Thyroid gland (tissue), 4 donors: ENCODE data around the gene ARHGAP15.

Experiments
- POLR2A ChIP-seq, 2 donors: fragments of 450-650 bp; IDR thresholded peaks; one replicate each; pipeline ENCODE4 v1.6.1; 2017; ENCODE audit warnings: antibody characterized with exemption in 2 of 2, mild to moderate bottlenecking in 2 of 2, moderate library complexity in 1 of 2
- TF ChIP-seq, protein P1 (sequence below), 6 experiments: fragments of 200-600 bp in 3 of 6; fragments of 450-650 bp in 3 of 6; sonication (generic) in 3 of 6; IDR thresholded peaks; one replicate each; pipeline ENCODE4 v1.5.1; 2016 to 2019; ENCODE audit warnings: antibody characterized with exemption in 6 of 6, mild to moderate bottlenecking in 2 of 6, inconsistent platforms in 1 of 6, moderate library complexity in 1 of 6

DNA sequence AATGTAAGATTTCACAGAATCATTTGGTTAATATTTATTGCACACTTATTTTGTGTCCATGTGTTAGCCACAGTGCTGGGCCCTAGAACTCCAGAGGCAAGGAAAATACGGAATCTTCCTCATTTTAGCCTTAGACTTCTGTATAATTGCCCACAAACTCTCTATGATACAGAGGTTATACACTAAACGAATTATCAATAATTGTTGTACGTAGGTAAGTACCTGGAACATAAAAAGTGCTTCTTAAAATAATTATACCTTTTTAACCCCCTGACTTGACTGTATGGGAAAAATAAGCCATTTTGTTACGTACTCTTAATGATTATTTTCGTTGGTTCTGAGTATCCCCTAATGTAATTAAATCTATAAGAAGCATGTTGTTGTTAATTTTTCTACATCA lies 119.4 kb downstream of the ARHGAP15 start:
- TF ChIP-seq, protein P1, sequence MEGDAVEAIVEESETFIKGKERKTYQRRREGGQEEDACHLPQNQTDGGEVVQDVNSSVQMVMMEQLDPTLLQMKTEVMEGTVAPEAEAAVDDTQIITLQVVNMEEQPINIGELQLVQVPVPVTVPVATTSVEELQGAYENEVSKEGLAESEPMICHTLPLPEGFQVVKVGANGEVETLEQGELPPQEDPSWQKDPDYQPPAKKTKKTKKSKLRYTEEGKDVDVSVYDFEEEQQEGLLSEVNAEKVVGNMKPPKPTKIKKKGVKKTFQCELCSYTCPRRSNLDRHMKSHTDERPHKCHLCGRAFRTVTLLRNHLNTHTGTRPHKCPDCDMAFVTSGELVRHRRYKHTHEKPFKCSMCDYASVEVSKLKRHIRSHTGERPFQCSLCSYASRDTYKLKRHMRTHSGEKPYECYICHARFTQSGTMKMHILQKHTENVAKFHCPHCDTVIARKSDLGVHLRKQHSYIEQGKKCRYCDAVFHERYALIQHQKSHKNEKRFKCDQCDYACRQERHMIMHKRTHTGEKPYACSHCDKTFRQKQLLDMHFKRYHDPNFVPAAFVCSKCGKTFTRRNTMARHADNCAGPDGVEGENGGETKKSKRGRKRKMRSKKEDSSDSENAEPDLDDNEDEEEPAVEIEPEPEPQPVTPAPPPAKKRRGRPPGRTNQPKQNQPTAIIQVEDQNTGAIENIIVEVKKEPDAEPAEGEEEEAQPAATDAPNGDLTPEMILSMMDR (IDR thresholded peaks at IDR 0.05), result no peak
- TF ChIP-seq POLR2A (IDR thresholded peaks at IDR 0.05), result no peak
